Esophagus squamous epithelium (tissue), 5 donors: ENCODE data around the gene TGM6. TPM values are rescaled to one million over a fixed set of nuclear protein-coding genes. Genes with fewer than 3 reads are reported as not detected.

Source experiments
- DNase-seq: peaks from one replicate; lab custom pipeline; 2025; lab: John Stamatoyannopoulos, UW
- H3K27ac ChIP-seq, 4 donors: fragments of 200-600 bp; sonication (generic); one replicate each; pipeline ENCODE4 v1.5.1; 2016 to 2019; ENCODE audit warnings: mild to moderate bottlenecking in 1 of 4
- H3K27me3 ChIP-seq, 4 donors: fragments of 200-600 bp; sonication (generic); 1 replicate in 3 of 4; 2 replicates in 1 of 4; pipeline versions ENCODE4 v1.5.1 to v1.6.0; 2017 to 2021; ENCODE audit warnings: antibody characterized with exemption in 1 of 4
- H3K36me3 ChIP-seq, 3 donors: fragments of 200-600 bp; sonication (generic); one replicate each; pipeline ENCODE4 v1.5.1; 2016 to 2019
- H3K4me1 ChIP-seq, 3 donors: fragments of 200-600 bp; sonication (generic); one replicate each; pipeline ENCODE4 v1.5.1; 2017 to 2019
- H3K4me3 ChIP-seq, 4 donors: fragments of 200-600 bp; sonication (generic); 1 replicate in 3 of 4; 2 replicates in 1 of 4; pipeline ENCODE4 v1.5.1; 2016 to 2019; ENCODE audit warnings: mild to moderate bottlenecking in 2 of 4, moderate library complexity in 1 of 4
- H3K9me3 ChIP-seq, 3 donors: fragments of 200-600 bp; sonication (generic); one replicate each; pipeline ENCODE4 v1.5.1; 2016 to 2019
- POLR2A ChIP-seq, 4 donors: fragments of 450-650 bp; IDR thresholded peaks; one replicate each; pipeline ENCODE4 v1.6.1; 2017; ENCODE audit warnings: antibody characterized with exemption in 4 of 4, mild to moderate bottlenecking in 4 of 4, moderate library complexity in 3 of 4
- WGBS, 2 donors: methylation state at CpG; one replicate each; pipeline ENCODE4 v1.1.5; 2018; 5-methylcytosine and 5-hydroxymethylcytosine counted together
- intact Hi-C: fragments of 100-400 bp; cut with DNase I; formaldehyde crosslinking; loops from one replicate; pipeline ENCODE4 v1.15.0; 2022
- total RNA-seq, 4 donors: library from RNA; depleted of rRNA; stranded (reverse); fragments of >200 nt; gene quantifications; one replicate each; pipeline ENCODE4 v1.1.0, GENCODE V29; 2016
- TF ChIP-seq, protein P1 (sequence below), 6 experiments: fragments of 450-650 bp in 4 of 6; fragments of 200-600 bp in 2 of 6; sonication (generic) in 2 of 6; IDR thresholded peaks; one replicate each; pipeline ENCODE4 v1.5.1; 2016 to 2019; ENCODE audit warnings: antibody characterized with exemption in 6 of 6, mild to moderate bottlenecking in 4 of 6, moderate library complexity in 4 of 6
- donor health status: DM: yes; HTN: yes; CAD: no.

Gene TGM6
- total RNA-seq, 4 donors from 2014 or later, result not detected

DNA sequence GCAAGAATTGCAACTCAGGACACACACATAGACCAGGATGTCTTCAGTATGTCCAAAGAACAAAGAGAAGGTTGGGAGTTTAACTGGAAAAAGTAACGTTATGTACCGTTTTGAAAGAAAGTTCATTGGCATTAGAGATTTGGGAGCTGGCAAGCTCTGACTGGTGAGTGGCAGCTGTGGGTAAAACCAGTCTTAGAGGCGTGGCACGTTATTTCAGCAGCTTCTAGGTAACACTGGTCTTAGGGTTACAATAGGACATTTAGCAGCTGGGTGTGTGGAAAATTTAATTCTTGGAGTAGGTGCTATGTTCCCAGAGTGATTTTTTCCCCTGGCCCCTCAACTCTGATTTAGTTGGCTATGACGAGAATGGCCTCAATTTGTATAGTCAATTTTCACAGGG, 70.7 kb downstream of the TGM6 start:
- WGBS, 2 donors, result 40 to 56% methylated on average over 5 of the region's 5 CpGs
- H3K27me3 ChIP-seq, result no peaks in the 10 kb centered on the region
- no peak overlapping the region for H3K4me3 ChIP-seq
- no peaks in the 10 kb centered on the region for H3K9me3 ChIP-seq
- TF ChIP-seq POLR2A (IDR thresholded peaks at IDR 0.05), result no peak
- TF ChIP-seq, protein P1, sequence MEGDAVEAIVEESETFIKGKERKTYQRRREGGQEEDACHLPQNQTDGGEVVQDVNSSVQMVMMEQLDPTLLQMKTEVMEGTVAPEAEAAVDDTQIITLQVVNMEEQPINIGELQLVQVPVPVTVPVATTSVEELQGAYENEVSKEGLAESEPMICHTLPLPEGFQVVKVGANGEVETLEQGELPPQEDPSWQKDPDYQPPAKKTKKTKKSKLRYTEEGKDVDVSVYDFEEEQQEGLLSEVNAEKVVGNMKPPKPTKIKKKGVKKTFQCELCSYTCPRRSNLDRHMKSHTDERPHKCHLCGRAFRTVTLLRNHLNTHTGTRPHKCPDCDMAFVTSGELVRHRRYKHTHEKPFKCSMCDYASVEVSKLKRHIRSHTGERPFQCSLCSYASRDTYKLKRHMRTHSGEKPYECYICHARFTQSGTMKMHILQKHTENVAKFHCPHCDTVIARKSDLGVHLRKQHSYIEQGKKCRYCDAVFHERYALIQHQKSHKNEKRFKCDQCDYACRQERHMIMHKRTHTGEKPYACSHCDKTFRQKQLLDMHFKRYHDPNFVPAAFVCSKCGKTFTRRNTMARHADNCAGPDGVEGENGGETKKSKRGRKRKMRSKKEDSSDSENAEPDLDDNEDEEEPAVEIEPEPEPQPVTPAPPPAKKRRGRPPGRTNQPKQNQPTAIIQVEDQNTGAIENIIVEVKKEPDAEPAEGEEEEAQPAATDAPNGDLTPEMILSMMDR (IDR thresholded peaks at IDR 0.05), result no peak
- H3K4me1 ChIP-seq, result peaks cover 4 to 26% (median 6%) of the 10 kb centered on the region in 3 donors
- intact Hi-C loops, result loop anchor here (10.0 kb wide), 1 partner anchor 247 kb away; no protein-coding TSS in a partner anchor
- H3K36me3 ChIP-seq, result no peaks in the 10 kb centered on the region
- DNase-seq, result no peak
- peak overlapping the region in 2 of 4 donors; percentile 28 to 32 for H3K27ac ChIP-seq

DNA sequence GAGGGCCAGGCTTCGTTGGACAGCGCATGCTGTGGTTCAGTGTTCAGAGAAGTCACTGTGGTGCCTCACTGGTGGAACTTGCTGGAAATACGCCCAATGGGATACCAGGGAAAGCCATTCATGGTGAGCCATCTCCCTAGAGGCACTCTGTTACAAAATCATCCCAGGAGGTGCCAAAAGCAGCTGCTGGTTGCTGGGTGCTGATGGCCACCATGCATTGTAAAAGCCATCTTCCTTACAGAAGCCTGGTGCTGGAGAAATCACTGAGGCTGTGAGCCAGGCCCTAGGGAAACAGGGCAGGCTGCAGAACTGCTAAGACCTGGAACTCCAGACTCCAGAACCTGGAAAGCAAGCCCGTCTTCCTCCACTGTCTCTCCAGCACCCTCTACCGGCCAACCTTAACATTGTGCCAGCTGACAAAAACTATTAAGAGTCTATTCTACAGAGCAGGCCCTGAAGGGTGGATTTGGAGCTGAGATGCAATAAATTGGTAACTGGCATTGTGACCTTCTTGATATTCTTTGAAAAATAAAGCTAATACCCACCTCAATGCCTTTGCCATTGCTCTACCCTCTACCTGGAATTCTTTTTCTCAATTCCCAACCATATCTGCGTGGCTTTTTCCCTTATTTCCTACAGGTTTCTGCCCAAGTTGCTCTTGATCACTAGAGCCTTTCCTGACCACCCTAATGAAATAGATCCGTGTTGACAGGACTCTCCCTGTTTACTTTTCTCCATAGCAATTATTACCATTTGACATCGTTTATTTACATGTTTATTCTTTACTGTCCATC, 71.4 kb downstream of the TGM6 start:
- Histone ChIP-seq H3K9me3 (no peaks in the 10 kb centered on the region), H3K27me3 (no peaks in the 10 kb centered on the region), H3K36me3 (no peaks in the 10 kb centered on the region), H3K4me1 (peaks cover 4 to 26% (median 6%) of the 10 kb centered on the region in 3 donors), H3K27ac (peak overlapping the region in 2 of 4 donors; percentile 28 to 32), H3K4me3 (no peak overlapping the region)
- no peak for TF ChIP-seq POLR2A (IDR thresholded peaks at IDR 0.05)
- TF ChIP-seq, protein P1 (IDR thresholded peaks at IDR 0.05), result peak; percentile 56 to 89 (median 76)
- WGBS, 2 donors, result 39 to 56% methylated on average over 7 to 8 of the region's 8 CpGs
- no peak for DNase-seq
- intact Hi-C loops, result loop anchor here (10.0 kb wide), 1 partner anchor 247 kb away; no protein-coding TSS in a partner anchor

DNA sequence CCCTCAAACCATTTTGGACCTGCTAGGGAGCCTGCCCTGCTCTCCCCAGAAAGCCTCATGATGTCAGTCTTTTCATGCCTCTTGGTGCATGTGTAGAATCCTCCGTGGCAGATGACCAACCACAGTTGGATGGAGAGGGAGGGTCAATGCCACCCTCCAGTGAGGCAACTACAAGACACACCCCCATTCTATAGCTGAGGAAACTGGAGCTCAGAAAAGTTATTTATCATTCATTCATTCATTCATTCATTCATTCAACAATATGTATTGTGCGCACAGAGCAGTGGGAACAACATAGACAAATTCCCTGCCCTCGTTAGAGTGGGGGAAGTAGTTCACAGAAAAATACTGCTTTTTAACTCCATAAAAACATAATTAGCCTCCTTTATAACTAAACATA, 73.1 kb downstream of the TGM6 start:
- intact Hi-C loops, result loop anchor here (10.0 kb wide), 1 partner anchor 249 kb away; no protein-coding TSS in a partner anchor
- Histone ChIP-seq H3K4me3 (no peak overlapping the region), H3K36me3 (peaks cover 0 to 7% (median 0%) of the 10 kb centered on the region in 3 donors), H3K27ac (no peak overlapping the region), H3K9me3 (no peaks in the 10 kb centered on the region), H3K27me3 (no peaks in the 10 kb centered on the region), H3K4me1 (peaks cover 4 to 26% (median 6%) of the 10 kb centered on the region in 3 donors)
- TF ChIP-seq, protein P1 (IDR thresholded peaks at IDR 0.05), result no peak
- TF ChIP-seq POLR2A (IDR thresholded peaks at IDR 0.05), result no peak
- no peak for DNase-seq
- WGBS, 2 donors, result 64 to 81% methylated on average over 2 to 3 of the region's 3 CpGs

DNA sequence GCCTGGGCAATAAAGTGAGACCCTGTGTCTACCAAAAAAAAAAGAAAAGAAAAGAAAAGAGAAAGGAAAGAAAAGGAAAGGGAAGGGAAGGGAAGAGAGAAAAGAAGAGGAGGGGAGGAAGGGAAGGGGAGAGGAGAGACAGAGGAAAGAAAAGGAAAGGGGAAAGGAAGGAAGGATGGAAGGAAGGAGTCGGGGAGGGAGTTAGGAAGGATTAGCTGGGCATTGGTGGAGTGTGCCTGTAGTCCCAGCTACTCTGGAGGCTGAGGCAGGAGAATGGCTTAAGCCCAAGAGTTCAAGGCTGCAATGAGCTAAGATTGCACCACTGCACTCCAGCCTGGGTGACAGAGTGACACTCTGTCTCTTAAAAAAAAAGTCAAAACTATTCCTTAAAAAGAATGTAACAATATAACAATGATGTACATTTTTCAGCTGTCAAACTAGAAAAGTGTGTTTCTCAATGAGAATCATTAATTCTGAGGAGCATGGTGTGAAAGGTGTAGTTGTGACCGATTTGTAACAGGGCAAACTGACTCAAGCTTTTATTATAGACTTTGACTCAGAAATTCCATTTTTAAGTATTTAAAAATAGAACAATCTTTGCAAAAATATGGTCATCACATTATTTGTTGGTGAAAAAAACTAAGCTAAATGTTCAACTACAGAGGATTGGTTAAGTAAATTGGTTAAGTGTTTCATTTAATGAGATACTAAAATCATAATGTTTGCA, 75.2 kb downstream of the TGM6 start:
- Histone ChIP-seq H3K36me3 (peaks cover 0 to 28% (median 5%) of the 10 kb centered on the region in 3 donors), H3K27me3 (no peaks in the 10 kb centered on the region), H3K9me3 (no peaks in the 10 kb centered on the region), H3K4me1 (peaks cover 4 to 20% (median 6%) of the 10 kb centered on the region in 3 donors), H3K4me3 (no peak overlapping the region), H3K27ac (no peak overlapping the region)
- WGBS, 2 donors, result 56 to 63% methylated on average over 2 of the region's 2 CpGs
- intact Hi-C loops, result loop anchor here (10.0 kb wide), 1 partner anchor 251 kb away; no protein-coding TSS in a partner anchor
- no peak for TF ChIP-seq POLR2A (IDR thresholded peaks at IDR 0.05)
- TF ChIP-seq, protein P1 (IDR thresholded peaks at IDR 0.05), result no peak
- DNase-seq, result no peak
